ENCODE results near the gene APP. TPM values are rescaled to one million over a fixed set of nuclear protein-coding genes. Genes with fewer than 3 reads are reported as not detected.

Gene APP
- total RNA-seq, 1 experiment from 2014 or later, result 531 TPM

DNA sequence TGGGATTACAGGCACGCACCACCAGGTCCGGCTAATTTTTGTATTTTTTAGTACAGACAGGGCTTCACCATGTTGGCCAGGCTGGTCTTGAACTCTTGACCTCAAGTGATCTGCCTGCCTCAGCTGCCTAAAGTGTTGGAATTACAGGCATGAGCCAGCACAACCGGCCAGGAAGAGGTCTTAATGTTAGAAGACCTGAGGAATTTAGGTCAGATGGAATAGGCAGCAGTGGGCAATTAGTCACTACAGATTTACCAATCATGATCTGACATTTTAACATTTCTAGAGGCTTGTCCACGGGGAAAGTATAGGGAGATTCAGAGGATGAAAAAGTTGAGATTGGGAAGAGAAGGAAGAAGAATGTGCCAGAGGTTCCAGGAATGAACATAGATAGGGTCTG lies 8.9 kb upstream of the APP start:
- ChIA-PET POLR2A (ENCODE audit: low non-redundant PET) (no interaction called here), CTCF (no interaction called here)
- no peaks in the 10 kb centered on the region for H3K9me3 ChIP-seq (ENCODE audit: low read depth, low read length, poor library complexity, severe bottlenecking)
- no peaks in the 10 kb centered on the region for H3K27me3 ChIP-seq (replicated peaks; ENCODE audit: insufficient read depth, low read depth, low read length, poor library complexity)
- TF ChIP-seq EZH2 (IDR thresholded peaks at IDR 0.05; ENCODE audit: borderline replicate concordance, low read depth, low read length, poor library complexity, severe bottlenecking) (no peak), CTCF (conservative IDR thresholded peaks at IDR 0.05; ENCODE audit: low read depth, low read length) (no peak)
- H3K36me3 ChIP-seq (ENCODE audit: insufficient read depth, low read length, poor library complexity, severe bottlenecking), result no peaks in the 10 kb centered on the region
- no peak for DNase-seq (ENCODE audit: low spot score)
- H3K27ac ChIP-seq (ENCODE audit: low read depth, low read length, poor library complexity, severe bottlenecking), result no peak overlapping the region
- BruUV-seq (replicated peaks), result no TSS peak
- H3K4me1 ChIP-seq (ENCODE audit: insufficient read depth, low read length, poor library complexity, severe bottlenecking), result no peaks in the 10 kb centered on the region
- H3K4me3 ChIP-seq (ENCODE audit: low read depth, low read length, poor library complexity, severe bottlenecking), result no peak overlapping the region
- intact Hi-C loops (cut with micrococcal nuclease; ENCODE audit: unreplicated experiment), result no loop called here

DNA sequence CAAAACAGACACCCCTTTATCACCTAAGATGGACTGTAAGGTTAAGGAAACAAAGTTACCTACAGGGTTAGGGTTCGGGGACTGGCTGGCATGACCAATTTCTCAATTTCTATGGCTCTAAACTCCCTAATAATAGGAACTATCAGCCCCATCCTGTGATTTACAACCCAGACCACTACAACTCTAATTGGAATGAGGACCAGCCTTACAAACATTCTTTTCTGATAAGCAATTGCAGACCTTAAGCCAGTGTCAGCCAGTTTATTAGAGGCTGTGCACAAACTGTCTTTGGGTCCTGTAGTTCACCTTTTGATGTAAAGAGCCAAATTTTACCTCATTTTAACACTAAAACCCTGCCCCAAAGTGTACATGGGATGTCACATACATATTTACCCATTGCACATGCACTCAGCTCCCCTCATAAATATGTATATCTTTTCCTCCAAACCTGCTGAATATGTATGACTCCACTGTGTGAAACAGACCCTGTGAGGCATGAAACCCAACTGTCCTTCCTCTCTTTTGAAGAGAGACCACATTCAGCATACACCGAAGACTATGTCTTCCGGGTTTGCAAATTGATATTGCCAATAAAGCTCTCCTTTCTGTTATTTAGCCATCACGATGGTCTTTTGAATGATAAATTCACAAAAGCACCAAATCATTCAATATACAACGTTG lies 7.3 kb upstream of the APP start:
- no peak overlapping the region for H3K27ac ChIP-seq (ENCODE audit: low read depth, low read length, poor library complexity, severe bottlenecking)
- no TSS peak for BruUV-seq (replicated peaks)
- POLR2A ChIA-PET (ENCODE audit: low non-redundant PET), result interaction anchor here (0.7 kb wide), 1 partner anchor 9 kb away, joined by 3 read pairs; no protein-coding TSS in a partner anchor
- intact Hi-C loops (cut with micrococcal nuclease; ENCODE audit: unreplicated experiment), result no loop called here
- no peak overlapping the region for H3K4me3 ChIP-seq (ENCODE audit: low read depth, low read length, poor library complexity, severe bottlenecking)
- CTCF ChIA-PET, result no interaction called here
- no peaks in the 10 kb centered on the region for H3K4me1 ChIP-seq (ENCODE audit: insufficient read depth, low read length, poor library complexity, severe bottlenecking)
- peak; percentile 37 for DNase-seq (ENCODE audit: low spot score)
- H3K9me3 ChIP-seq (ENCODE audit: low read depth, low read length, poor library complexity, severe bottlenecking), result no peaks in the 10 kb centered on the region
- TF ChIP-seq EZH2 (IDR thresholded peaks at IDR 0.05; ENCODE audit: borderline replicate concordance, low read depth, low read length, poor library complexity, severe bottlenecking) (no peak), CTCF (conservative IDR thresholded peaks at IDR 0.05; ENCODE audit: low read depth, low read length) (no peak)
- H3K36me3 ChIP-seq (ENCODE audit: insufficient read depth, low read length, poor library complexity, severe bottlenecking), result no peaks in the 10 kb centered on the region
- no peaks in the 10 kb centered on the region for H3K27me3 ChIP-seq (replicated peaks; ENCODE audit: insufficient read depth, low read depth, low read length, poor library complexity)

GRCh38 chr21:26177187-26177586 lies 6.6 kb upstream of the APP start:
- no peak for DNase-seq (ENCODE audit: low spot score)
- POLR2A ChIA-PET (ENCODE audit: low non-redundant PET), result no interaction called here

More at GRCh38 chr21:26177187-26177586, 6.6 kb upstream of the APP start:
- no TSS peak for BruUV-seq (replicated peaks)
- Histone ChIP-seq H3K27ac (ENCODE audit: low read depth, low read length, poor library complexity, severe bottlenecking) (no peak overlapping the region), H3K4me1 (ENCODE audit: insufficient read depth, low read length, poor library complexity, severe bottlenecking) (no peaks in the 10 kb centered on the region), H3K36me3 (ENCODE audit: insufficient read depth, low read length, poor library complexity, severe bottlenecking) (no peaks in the 10 kb centered on the region), H3K9me3 (ENCODE audit: low read depth, low read length, poor library complexity, severe bottlenecking) (no peaks in the 10 kb centered on the region), H3K27me3 (replicated peaks; ENCODE audit: insufficient read depth, low read depth, low read length, poor library complexity) (no peaks in the 10 kb centered on the region), H3K4me3 (ENCODE audit: low read depth, low read length, poor library complexity, severe bottlenecking) (no peak overlapping the region)
- CTCF ChIA-PET, result no interaction called here
- TF ChIP-seq CTCF (conservative IDR thresholded peaks at IDR 0.05; ENCODE audit: low read depth, low read length) (no peak), EZH2 (IDR thresholded peaks at IDR 0.05; ENCODE audit: borderline replicate concordance, low read depth, low read length, poor library complexity, severe bottlenecking) (no peak)
- intact Hi-C loops (cut with micrococcal nuclease; ENCODE audit: unreplicated experiment), result no loop called here

Data from A673 (cell line).